ENCODE results near the gene NEGR1. TPM values are rescaled to one million over a fixed set of nuclear protein-coding genes. Genes with fewer than 3 reads are reported as not detected.
A peak's percentile ranks its signal among the peaks of the same experiment; 100 is the strongest.

The NEGR1 gene
- total and polyA plus RNA-seq, 12 donors = 2.3 to 18.3 (median 5.2) TPM

GRCh38 chr1:71638081-71638766 lies 644.1 kb downstream of the NEGR1 start:
- intact Hi-C loops (cut with DNase I) = no loop called here
- WGBS, 2 donors = 39 to 56% methylated on average over 4 of the region's 4 CpGs
- Histone ChIP-seq H3K4me3 (no peak overlapping the region), H3K4me1 (peaks cover 0 to 12% (median 0%) of the 10 kb centered on the region in 9 donors), H3K9me3 (peaks cover 0 to 12% (median 0%) of the 10 kb centered on the region in 11 donors), H3K36me3 (no peaks in the 10 kb centered on the region), H3K27me3 (no peaks in the 10 kb centered on the region), H3K27ac (peak overlapping the region in 1 of 10 donors; percentile 20)
- ATAC-seq (peak in 5 of 8 donors; percentile 57 to 79 (median 71)), DNase-seq (no peak)
- no peak for TF ChIP-seq CTCF (IDR thresholded peaks at IDR 0.05)

- DNase-seq (no peak), ATAC-seq (no peak)
- 85 to 96% methylated on average over 2 of the region's 2 CpGs for WGBS, 2 donors
- no peak overlapping the region for H3K27ac ChIP-seq
- H3K4me3 ChIP-seq = no peak overlapping the region
- no peak for TF ChIP-seq CTCF (IDR thresholded peaks at IDR 0.05)
- intact Hi-C loops (cut with DNase I) = no loop called here
- no peaks in the 10 kb centered on the region for H3K27me3 ChIP-seq
- peaks cover 0 to 10% (median 0%) of the 10 kb centered on the region in 9 donors for H3K4me1 ChIP-seq
- H3K9me3 ChIP-seq = peaks cover 0 to 12% (median 0%) of the 10 kb centered on the region in 11 donors
- no peaks in the 10 kb centered on the region for H3K36me3 ChIP-seq
Observed at GRCh38 chr1:71635568-71635967, 646.8 kb downstream of the NEGR1 start.

GRCh38 chr1:71634159-71634558 lies 648.2 kb downstream of the NEGR1 start:
- no peaks in the 10 kb centered on the region for H3K27me3 ChIP-seq
- H3K4me1 ChIP-seq = peaks cover 0 to 9% (median 0%) of the 10 kb centered on the region in 9 donors
- intact Hi-C loops (cut with DNase I) = no loop called here
- H3K4me3 ChIP-seq = no peak overlapping the region
- DNase-seq (no peak), ATAC-seq (no peak)
- TF ChIP-seq CTCF (IDR thresholded peaks at IDR 0.05) = no peak
- H3K36me3 ChIP-seq = no peaks in the 10 kb centered on the region
- peaks cover 0 to 12% (median 0%) of the 10 kb centered on the region in 11 donors for H3K9me3 ChIP-seq
- no peak overlapping the region for H3K27ac ChIP-seq

- intact Hi-C loops (cut with DNase I) = no loop called here
- H3K4me3 ChIP-seq = no peak overlapping the region
- no peak for ATAC-seq
- no peak for DNase-seq
- WGBS, 2 donors = 80 to 90% methylated on average over 1 of the region's 1 CpG
- no peak overlapping the region for H3K27ac ChIP-seq
- H3K4me1 ChIP-seq = no peaks in the 10 kb centered on the region
- no peaks in the 10 kb centered on the region for H3K36me3 ChIP-seq
- peaks cover 0 to 18% (median 0%) of the 10 kb centered on the region in 11 donors for H3K9me3 ChIP-seq
- TF ChIP-seq CTCF (IDR thresholded peaks at IDR 0.05) = no peak
- H3K27me3 ChIP-seq = no peaks in the 10 kb centered on the region
Observed at GRCh38 chr1:71630073-71630472, 652.3 kb downstream of the NEGR1 start.

Data from heart right ventricle (tissue), 16 donors.